Natural killer cell (primary cell): Measurements from ENCODE around the gene P2RX1. TPM values are rescaled to one million over a fixed set of nuclear protein-coding genes. Genes with fewer than 3 reads are reported as not detected.
A peak's percentile ranks its signal among the peaks of the same experiment; 100 is the strongest.

Source experiments
- ATAC-seq, 3 donors: fragments of 150-1000 bp in 2 of 3; fragments of 200-7000 bp in 1 of 3; cut with Tn5 transposase; 1 replicate in 1 of 3; 2 replicates in 2 of 3; pipeline ENCODE4 v1.10.0; 2021; ENCODE audit warnings: mild to moderate bottlenecking in 2 of 3, moderate library complexity in 2 of 3
- DNase-seq, 2 donors: peaks; one replicate each; pipeline versions ENCODE4 v3.0.0 to v3.0.0-alpha.2; 2013 to 2021; ENCODE audit warnings: mixed read lengths in 1 of 2
- H3K27ac ChIP-seq: one replicate; pipeline ENCODE4 v1.5.1; 2013; ENCODE audit warnings: mild to moderate bottlenecking, low read length
- H3K27me3 ChIP-seq: one replicate; pipeline ENCODE4 v1.6.1; 2013; ENCODE audit warnings: low read length; ENCODE audit not compliant: control insufficient read depth, insufficient read depth
- H3K36me3 ChIP-seq: one replicate; pipeline ENCODE4 v1.6.1; 2013; ENCODE audit warnings: low read length; ENCODE audit not compliant: control insufficient read depth, insufficient read depth
- H3K4me1 ChIP-seq: one replicate; pipeline ENCODE4 v1.6.1; 2013; ENCODE audit warnings: low read length; ENCODE audit not compliant: control insufficient read depth, insufficient read depth
- H3K4me3 ChIP-seq: one replicate; pipeline ENCODE4 v1.5.1; 2013; ENCODE audit warnings: low read length
- H3K9me3 ChIP-seq: one replicate; pipeline ENCODE4 v1.6.1; 2013; ENCODE audit warnings: low read length; ENCODE audit not compliant: control insufficient read depth, insufficient read depth
- H3K27ac Mint-ChIP-seq, 2 donors: one replicate each; pipeline ENCODE4 v1.8.0; 2022; ENCODE audit warnings: mild to moderate bottlenecking in 2 of 2, mixed read lengths in 2 of 2, moderate library complexity in 1 of 2
- H3K27me3 Mint-ChIP-seq, 2 donors: one replicate each; pipeline ENCODE4 v1.8.0; 2022; ENCODE audit warnings: low read depth in 2 of 2, mixed read lengths in 2 of 2
- H3K36me3 Mint-ChIP-seq: one replicate; pipeline ENCODE4 v1.8.0; 2022; ENCODE audit warnings: mixed read lengths
- H3K4me1 Mint-ChIP-seq, 2 donors: one replicate each; pipeline ENCODE4 v1.8.0; 2022; ENCODE audit warnings: mixed read lengths in 2 of 2
- H3K4me3 Mint-ChIP-seq: one replicate; pipeline ENCODE4 v1.8.0; 2022; ENCODE audit warnings: mild to moderate bottlenecking, moderate library complexity, mixed read lengths
- H3K9me3 Mint-ChIP-seq, 2 donors: one replicate each; pipeline ENCODE4 v1.8.0; 2022; ENCODE audit warnings: mixed read lengths in 2 of 2
- WGBS: methylation state at CpG from one replicate; pipeline ENCODE4 v1.1.7; 2013; ENCODE audit warnings: missing lambda C conversion rate; ENCODE audit not compliant: insufficient coverage; 5-methylcytosine and 5-hydroxymethylcytosine counted together
- intact Hi-C: fragments of 100-400 bp; cut with micrococcal nuclease; formaldehyde crosslinking; loops from one replicate; pipeline ENCODE4 v1.14.2; 2022
- total RNA-seq, 4 donors: library from RNA; stranded (reverse); fragments of 120-200 nt in 1 of 4; gene quantifications; one replicate each; pipeline versions ENCODE4 v1.2.3 to v1.2.4, GENCODE V29; 2013 to 2022
- TF ChIP-seq, protein P1 (sequence below): fragments of 200-600 bp; IDR thresholded peaks from one replicate; pipeline ENCODE4 v1.8.0; 2022; ENCODE audit warnings: antibody characterized with exemption

The P2RX1 gene
- total RNA-seq, 3 donors from 2014 or later (not counting 1 experiment from before 2014, with no cell fraction given), result 2.3 to 15.3 (median 13.4) TPM

GRCh38 chr17:3959295-3959899, 43.1 kb upstream of the P2RX1 start:
- TF ChIP-seq, protein P1, sequence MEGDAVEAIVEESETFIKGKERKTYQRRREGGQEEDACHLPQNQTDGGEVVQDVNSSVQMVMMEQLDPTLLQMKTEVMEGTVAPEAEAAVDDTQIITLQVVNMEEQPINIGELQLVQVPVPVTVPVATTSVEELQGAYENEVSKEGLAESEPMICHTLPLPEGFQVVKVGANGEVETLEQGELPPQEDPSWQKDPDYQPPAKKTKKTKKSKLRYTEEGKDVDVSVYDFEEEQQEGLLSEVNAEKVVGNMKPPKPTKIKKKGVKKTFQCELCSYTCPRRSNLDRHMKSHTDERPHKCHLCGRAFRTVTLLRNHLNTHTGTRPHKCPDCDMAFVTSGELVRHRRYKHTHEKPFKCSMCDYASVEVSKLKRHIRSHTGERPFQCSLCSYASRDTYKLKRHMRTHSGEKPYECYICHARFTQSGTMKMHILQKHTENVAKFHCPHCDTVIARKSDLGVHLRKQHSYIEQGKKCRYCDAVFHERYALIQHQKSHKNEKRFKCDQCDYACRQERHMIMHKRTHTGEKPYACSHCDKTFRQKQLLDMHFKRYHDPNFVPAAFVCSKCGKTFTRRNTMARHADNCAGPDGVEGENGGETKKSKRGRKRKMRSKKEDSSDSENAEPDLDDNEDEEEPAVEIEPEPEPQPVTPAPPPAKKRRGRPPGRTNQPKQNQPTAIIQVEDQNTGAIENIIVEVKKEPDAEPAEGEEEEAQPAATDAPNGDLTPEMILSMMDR, result no peak
- peaks cover 64% of the 10 kb centered on the region for H3K4me1 ChIP-seq
- no peaks in the 10 kb centered on the region for H3K9me3 ChIP-seq
- Mint-ChIP-seq H3K27me3 (no peaks in the 10 kb centered on the region), H3K4me1 (peaks cover 49 to 76% of the 10 kb centered on the region in 2 donors), H3K36me3 (no peaks in the 10 kb centered on the region), H3K27ac (peak overlapping the region; percentile 84 to 85), H3K4me3 (peak overlapping the region; percentile 17), H3K9me3 (no peaks in the 10 kb centered on the region)
- intact Hi-C loops, result no loop called here
- H3K4me3 ChIP-seq, result no peak overlapping the region
- 74% methylated on average over 15 of the region's 15 CpGs for WGBS
- no peaks in the 10 kb centered on the region for H3K27me3 ChIP-seq
- DNase-seq, result no peak
- no peak overlapping the region for H3K27ac ChIP-seq
- no peak for ATAC-seq
- peaks cover 23% of the 10 kb centered on the region for H3K36me3 ChIP-seq

DNA sequence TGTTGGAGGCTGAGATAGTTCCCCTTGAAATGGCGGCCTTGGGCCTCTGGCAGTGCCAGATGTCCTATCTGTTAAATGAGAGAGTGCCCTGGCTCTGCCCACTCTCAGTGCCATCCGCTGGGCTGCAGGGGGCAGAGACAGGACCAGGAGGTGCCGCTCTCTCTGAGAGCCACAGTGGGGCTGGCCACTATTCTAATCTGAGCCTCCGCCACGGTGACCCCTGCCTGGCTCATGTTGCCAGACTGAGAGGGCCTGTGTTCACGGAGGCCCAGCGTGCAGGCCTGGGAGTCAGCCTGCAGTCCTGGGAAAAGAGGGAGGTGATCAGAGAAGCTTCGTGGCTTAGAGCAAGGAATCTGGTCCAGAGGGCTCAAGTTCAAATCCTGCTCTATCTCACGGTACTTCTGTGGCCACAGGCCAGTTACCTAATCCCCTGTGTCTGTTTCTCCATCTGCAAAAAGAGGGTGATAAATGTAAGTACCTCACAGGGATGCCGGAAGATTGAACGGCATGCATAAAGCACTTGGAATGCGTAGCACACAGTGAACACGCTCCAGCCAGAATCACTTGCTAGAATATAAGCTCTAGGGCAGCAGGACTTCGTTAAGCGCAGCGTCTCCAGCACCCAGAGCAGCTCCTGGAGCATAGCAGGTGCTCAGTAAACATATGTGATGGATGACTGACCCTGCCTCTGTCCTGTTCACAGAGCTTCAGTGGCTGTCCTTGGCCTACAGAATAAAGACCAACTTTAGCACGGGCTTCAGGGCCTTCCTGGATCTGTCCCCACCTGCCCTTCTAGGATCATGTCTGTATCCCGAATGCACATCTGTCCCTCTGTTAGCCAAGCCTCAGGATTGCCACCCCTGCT, 41.7 kb upstream of the P2RX1 start:
- Mint-ChIP-seq H3K36me3 (no peaks in the 10 kb centered on the region), H3K9me3 (no peaks in the 10 kb centered on the region), H3K4me3 (no peak overlapping the region), H3K27me3 (no peaks in the 10 kb centered on the region), H3K4me1 (peaks cover 49 to 70% of the 10 kb centered on the region in 2 donors), H3K27ac (peak overlapping the region; percentile 60 to 81)
- peaks cover 57% of the 10 kb centered on the region for H3K4me1 ChIP-seq
- DNase-seq (no peak), ATAC-seq (no peak)
- no peaks in the 10 kb centered on the region for H3K27me3 ChIP-seq
- no peak overlapping the region for H3K27ac ChIP-seq
- TF ChIP-seq, protein P1, result no peak
- no peak overlapping the region for H3K4me3 ChIP-seq
- 94% methylated on average over 18 of the region's 18 CpGs for WGBS
- no peaks in the 10 kb centered on the region for H3K9me3 ChIP-seq
- peaks cover 30% of the 10 kb centered on the region for H3K36me3 ChIP-seq
- intact Hi-C loops, result no loop called here

GRCh38 chr17:3956983-3957382, 40.7 kb upstream of the P2RX1 start:
- Mint-ChIP-seq H3K36me3 (no peaks in the 10 kb centered on the region), H3K9me3 (no peaks in the 10 kb centered on the region), H3K27ac (peak overlapping the region; percentile 60 to 81), H3K4me3 (no peak overlapping the region), H3K27me3 (no peaks in the 10 kb centered on the region), H3K4me1 (peaks cover 41 to 64% of the 10 kb centered on the region in 2 donors)
- no peak overlapping the region for H3K4me3 ChIP-seq
- TF ChIP-seq, protein P1, result no peak
- WGBS, result 97% methylated on average over 12 of the region's 12 CpGs
- DNase-seq (no peak), ATAC-seq (no peak)
- H3K27me3 ChIP-seq, result no peaks in the 10 kb centered on the region
- peaks cover 37% of the 10 kb centered on the region for H3K36me3 ChIP-seq
- H3K27ac ChIP-seq, result no peak overlapping the region
- peaks cover 47% of the 10 kb centered on the region for H3K4me1 ChIP-seq
- H3K9me3 ChIP-seq, result no peaks in the 10 kb centered on the region
- intact Hi-C loops, result no loop called here
